ENCODE data around the gene TBC1D5.
"Not testable (repeated sequence)": the region's sequence is repeated elsewhere in the genome, so short reads cannot be mapped to it uniquely, and the experiment has no call there.

TBC1D5 gene

GRCh38 chr3:17639257-17639656 is 103.2 kb downstream of the TBC1D5 start:
- no peak for DNase-seq

GRCh38 chr3:17638356-17638755 is 104.1 kb downstream of the TBC1D5 start:
- no peak for DNase-seq

GRCh38 chr3:17635675-17636074 is 106.8 kb downstream of the TBC1D5 start:
- DNase-seq, result not testable (repeated sequence)

GRCh38 chr3:17634964-17635363 is 107.5 kb downstream of the TBC1D5 start:
- DNase-seq, result no peak

GRCh38 chr3:17634201-17634600 is 108.2 kb downstream of the TBC1D5 start:
- no peak for DNase-seq

- DNase-seq, result peak; percentile 7
Observed at GRCh38 chr3:17632401-17633100, 109.9 kb downstream of the TBC1D5 start.

GRCh38 chr3:17631609-17632008 is 110.8 kb downstream of the TBC1D5 start:
- no peak for DNase-seq

- DNase-seq, result no peak
Observed at GRCh38 chr3:17629400-17629799, 113.0 kb downstream of the TBC1D5 start.

GRCh38 chr3:17626395-17626794 is 116.0 kb downstream of the TBC1D5 start:
- DNase-seq, result no peak

GRCh38 chr3:17625133-17625532 is 117.3 kb downstream of the TBC1D5 start:
- DNase-seq, result no peak

GRCh38 chr3:17623464-17623863 is 119.0 kb downstream of the TBC1D5 start:
- DNase-seq, result no peak

GRCh38 chr3:17619968-17620367 is 122.5 kb downstream of the TBC1D5 start:
- no peak for DNase-seq

- DNase-seq, result not testable (repeated sequence)
Observed at GRCh38 chr3:17613017-17613416, 129.4 kb downstream of the TBC1D5 start.

- DNase-seq, result no peak
Observed at GRCh38 chr3:17607905-17608304, 134.5 kb downstream of the TBC1D5 start.

GRCh38 chr3:17605934-17606333 is 136.5 kb downstream of the TBC1D5 start:
- no peak for DNase-seq

- no peak for DNase-seq
Observed at GRCh38 chr3:17605032-17605431, 137.4 kb downstream of the TBC1D5 start.

- DNase-seq, result no peak
Observed at GRCh38 chr3:17602126-17602525, 140.3 kb downstream of the TBC1D5 start.

GRCh38 chr3:17592956-17593355 is 149.5 kb downstream of the TBC1D5 start:
- DNase-seq, result no peak

- DNase-seq, result no peak
Observed at GRCh38 chr3:17590465-17590864, 152.0 kb downstream of the TBC1D5 start.

GRCh38 chr3:17589888-17590287 is 152.5 kb downstream of the TBC1D5 start:
- no peak for DNase-seq

GRCh38 chr3:17588422-17588821 is 154.0 kb downstream of the TBC1D5 start:
- DNase-seq, result no peak

GRCh38 chr3:17585394-17586325 is 156.8 kb downstream of the TBC1D5 start:
- no peak for DNase-seq

- DNase-seq, result no peak
Observed at GRCh38 chr3:17584066-17584465, 158.4 kb downstream of the TBC1D5 start.

- DNase-seq, result no peak
Observed at GRCh38 chr3:17583530-17583929, 158.9 kb downstream of the TBC1D5 start.

Data from GDM1 (cell line).